ENCODE measurements around the gene ABHD18. TPM values are rescaled to one million over a fixed set of nuclear protein-coding genes. Genes with fewer than 3 reads are reported as not detected.

ABHD18 gene
- total RNA-seq, 1 experiment from 2014 or later = 16.3 TPM

DNA sequence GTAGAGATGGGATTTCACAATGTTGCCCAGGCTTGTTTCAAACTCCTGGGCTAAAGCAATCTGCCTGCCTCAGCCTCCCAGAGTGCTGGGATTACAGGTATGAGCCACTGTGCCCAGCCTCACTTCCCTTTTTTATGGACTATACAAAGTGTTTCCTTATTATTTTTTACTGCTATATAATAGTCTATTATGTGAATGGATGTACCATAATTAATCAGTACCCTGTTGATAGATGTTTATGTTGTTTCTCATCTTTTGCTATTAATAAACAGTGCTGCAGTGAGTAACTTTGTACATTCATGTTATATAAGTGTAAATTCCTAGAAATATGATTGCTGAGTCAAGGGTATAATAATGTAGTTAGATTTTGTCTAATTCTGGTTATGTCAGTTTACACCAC is 60.1 kb downstream of the ABHD18 start:
- Histone ChIP-seq H3K23ac (ENCODE audit: insufficient read length, low read depth, low read length) (no peak overlapping the region), H3K56ac (ENCODE audit: insufficient read length, low read depth, low read length) (no peak overlapping the region), H4K5ac (ENCODE audit: insufficient read length, low read depth, low read length) (no peak overlapping the region), H2BK12ac (ENCODE audit: insufficient read length, low read depth, low read length) (no peak overlapping the region), H3K4ac (ENCODE audit: low read depth, low read length) (no peak overlapping the region), H3K27me3 (ENCODE audit: insufficient read depth, low read length) (no peaks in the 10 kb centered on the region), H3K79me2 (ENCODE audit: insufficient read depth, low read length) (no peaks in the 10 kb centered on the region), H2BK15ac (ENCODE audit: low read depth, low read length) (no peak overlapping the region), H3K14ac (ENCODE audit: insufficient read depth, low read length) (no peak overlapping the region), H2AK5ac (ENCODE audit: insufficient read length, low read length) (no peak overlapping the region), H4K8ac (replicated peaks; ENCODE audit: insufficient read length, low read depth, low read length) (no peak overlapping the region), H2BK20ac (ENCODE audit: low read depth, low read length, poor library complexity, severe bottlenecking) (no peak overlapping the region), H3K9me3 (ENCODE audit: control insufficient read depth, low read depth, low read length) (no peaks in the 10 kb centered on the region), H3K4me1 (ENCODE audit: insufficient read depth, low read length) (no peaks in the 10 kb centered on the region), H3K79me1 (ENCODE audit: insufficient read depth, low read depth, low read length, poor library complexity, severe bottlenecking) (no peaks in the 10 kb centered on the region), H3K18ac (ENCODE audit: insufficient read length, low read depth, low read length) (no peak overlapping the region), H3K9ac (ENCODE audit: extremely low read depth, insufficient read length, low read length) (no peak overlapping the region), H4K91ac (ENCODE audit: insufficient read length, low read depth, low read length) (no peak overlapping the region), H3T11ph (ENCODE audit: low read length) (no peak overlapping the region), H4K20me1 (ENCODE audit: control insufficient read depth, insufficient read depth, insufficient read length) (no peaks in the 10 kb centered on the region), H2AFZ (ENCODE audit: low read length) (no peak overlapping the region), H3K23me2 (ENCODE audit: insufficient read length, low read depth, low read length, poor library complexity, severe bottlenecking) (no peaks in the 10 kb centered on the region), H3K4me2 (ENCODE audit: insufficient read depth, insufficient read length, low read length) (no peak overlapping the region), H3K27ac (ENCODE audit: insufficient read length, low read depth, low read length) (no peak overlapping the region), H2BK120ac (ENCODE audit: low read depth, low read length, poor library complexity, severe bottlenecking) (no peak overlapping the region), H2BK5ac (ENCODE audit: insufficient read length, low read length) (no peak overlapping the region)
- DNase-seq = no peak
- TF ChIP-seq, protein P1, sequence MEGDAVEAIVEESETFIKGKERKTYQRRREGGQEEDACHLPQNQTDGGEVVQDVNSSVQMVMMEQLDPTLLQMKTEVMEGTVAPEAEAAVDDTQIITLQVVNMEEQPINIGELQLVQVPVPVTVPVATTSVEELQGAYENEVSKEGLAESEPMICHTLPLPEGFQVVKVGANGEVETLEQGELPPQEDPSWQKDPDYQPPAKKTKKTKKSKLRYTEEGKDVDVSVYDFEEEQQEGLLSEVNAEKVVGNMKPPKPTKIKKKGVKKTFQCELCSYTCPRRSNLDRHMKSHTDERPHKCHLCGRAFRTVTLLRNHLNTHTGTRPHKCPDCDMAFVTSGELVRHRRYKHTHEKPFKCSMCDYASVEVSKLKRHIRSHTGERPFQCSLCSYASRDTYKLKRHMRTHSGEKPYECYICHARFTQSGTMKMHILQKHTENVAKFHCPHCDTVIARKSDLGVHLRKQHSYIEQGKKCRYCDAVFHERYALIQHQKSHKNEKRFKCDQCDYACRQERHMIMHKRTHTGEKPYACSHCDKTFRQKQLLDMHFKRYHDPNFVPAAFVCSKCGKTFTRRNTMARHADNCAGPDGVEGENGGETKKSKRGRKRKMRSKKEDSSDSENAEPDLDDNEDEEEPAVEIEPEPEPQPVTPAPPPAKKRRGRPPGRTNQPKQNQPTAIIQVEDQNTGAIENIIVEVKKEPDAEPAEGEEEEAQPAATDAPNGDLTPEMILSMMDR (conservative IDR thresholded peaks at IDR 0.05) = no peak
- Mint-ChIP-seq H3K27ac (no peak overlapping the region), H3K9me3 (no peaks in the 10 kb centered on the region), H3K4me1 (no peaks in the 10 kb centered on the region), H3K27me3 (ENCODE audit: low read depth) (no peaks in the 10 kb centered on the region), H3K36me3 (ENCODE audit: insufficient read depth in 1 of 3, low read depth in 3 of 3) (peaks cover 20 to 46% (median 33%) of the 10 kb centered on the region in 3 experiments), H3K4me3 (no peak overlapping the region)
